GM23338 (cell line): Measurements from ENCODE around the gene CACNA1C. TPM values are rescaled to one million over a fixed set of nuclear protein-coding genes. Genes with fewer than 3 reads are reported as not detected.
A peak's percentile ranks its signal among the peaks of the same experiment; 100 is the strongest.

Experiments used
- ATAC-seq: fragments of 200-7000 bp; cut with Tn5 transposase; 3 replicates; pipeline ENCODE4 v1.9.1; 2020
- DNase-seq: peaks from one replicate; pipeline ENCODE4 v3.0.0-alpha.2; 2015; ENCODE audit warnings: low spot score
- H2AFZ ChIP-seq: fragments of 200-600 bp; sonication (generic); 2 replicates; pipeline ENCODE4 v1.8.0; 2016; ENCODE audit warnings: antibody characterized with exemption, mild to moderate bottlenecking, moderate library complexity
- H3F3A ChIP-seq: fragments of 200-600 bp; sonication (generic); replicated peaks from 2 replicates; pipeline ENCODE4 v1.8.0; 2017; ENCODE audit warnings: antibody characterized with exemption, mixed run types, low read depth
- H3K27ac ChIP-seq: fragments of 200-600 bp; sonication (generic); 2 replicates; pipeline ENCODE4 v1.6.1; 2016; ENCODE audit warnings: low read depth
- H3K27me3 ChIP-seq: fragments of 200-600 bp; sonication (generic); 2 replicates; pipeline ENCODE4 v1.8.0; 2016; ENCODE audit warnings: mild to moderate bottlenecking, mixed run types, moderate library complexity; ENCODE audit not compliant: insufficient read depth
- H3K36me3 ChIP-seq: fragments of 200-600 bp; sonication (generic); 2 replicates; pipeline ENCODE4 v1.8.0; 2016; ENCODE audit warnings: mild to moderate bottlenecking; ENCODE audit not compliant: insufficient read depth
- H3K4me1 ChIP-seq: fragments of 200-600 bp; sonication (generic); 2 replicates; pipeline ENCODE4 v1.8.0; 2016; ENCODE audit warnings: mild to moderate bottlenecking, moderate library complexity; ENCODE audit not compliant: insufficient read depth
- H3K4me2 ChIP-seq: fragments of 200-600 bp; sonication (generic); 2 replicates; pipeline ENCODE4 v1.7.1; 2017; ENCODE audit warnings: mixed run types
- H3K4me3 ChIP-seq: fragments of 200-600 bp; sonication (generic); 2 replicates; pipeline ENCODE4 v1.6.1; 2016; ENCODE audit warnings: mixed run types
- H3K79me2 ChIP-seq: fragments of 200-600 bp; sonication (generic); replicated peaks from 2 replicates; pipeline ENCODE4 v1.8.0; 2017; ENCODE audit warnings: mild to moderate bottlenecking; ENCODE audit not compliant: insufficient read depth
- H3K9me2 ChIP-seq: fragments of 200-600 bp; sonication (generic); 2 replicates; pipeline ENCODE4 v1.8.0; 2017; ENCODE audit not compliant: insufficient read depth
- H4K20me1 ChIP-seq: fragments of 200-600 bp; sonication (generic); replicated peaks from 2 replicates; pipeline ENCODE4 v1.8.0; 2017; ENCODE audit warnings: mild to moderate bottlenecking; ENCODE audit not compliant: insufficient read depth
- H3K27ac Mint-ChIP-seq: 2 replicates; pipeline ENCODE4 v1.8.0; 2020; ENCODE audit warnings: inconsistent platforms, mild to moderate bottlenecking, moderate library complexity, mixed read lengths
- H3K27me3 Mint-ChIP-seq: 3 replicates; pipeline ENCODE4 v1.8.0; 2022; ENCODE audit warnings: low read depth, mild to moderate bottlenecking, moderate library complexity, mixed read lengths, inconsistent platforms; ENCODE audit not compliant: insufficient read depth, poor library complexity
- H3K36me3 Mint-ChIP-seq: 3 replicates; pipeline ENCODE4 v1.8.0; 2021; ENCODE audit warnings: low read depth, mild to moderate bottlenecking, inconsistent platforms, moderate library complexity, mixed read lengths
- H3K4me1 Mint-ChIP-seq: 3 replicates; pipeline ENCODE4 v1.8.0; 2020; ENCODE audit warnings: mild to moderate bottlenecking, inconsistent platforms, mixed read lengths
- H3K4me3 Mint-ChIP-seq: 3 replicates; pipeline ENCODE4 v1.8.0; 2021; ENCODE audit warnings: moderate library complexity, mild to moderate bottlenecking, inconsistent platforms, mixed read lengths
- H3K9me3 Mint-ChIP-seq: 3 replicates; pipeline ENCODE4 v1.8.0; 2020; ENCODE audit warnings: moderate library complexity, mild to moderate bottlenecking, inconsistent platforms, mixed read lengths
- CREB1 ChIP-seq: fragments of 250-450 bp; sonication (Bioruptor Pico); IDR thresholded peaks from 2 replicates; pipeline ENCODE4 v1.5.0; 2020; ENCODE audit warnings: low read depth, mild to moderate bottlenecking, moderate library complexity
- EZH2 ChIP-seq: fragments of 200-600 bp; sonication (generic); IDR thresholded peaks from one replicate; pipeline ENCODE4 v1.8.0; 2017; ENCODE audit warnings: antibody characterized with exemption, mild to moderate bottlenecking, low read depth; ENCODE audit not compliant: unreplicated experiment
- EZH2phosphoT487 ChIP-seq: fragments of 200-600 bp; sonication (generic); IDR thresholded peaks from one replicate; pipeline ENCODE4 v1.8.1; 2018; ENCODE audit warnings: antibody characterized with exemption; ENCODE audit not compliant: unreplicated experiment
- JUNB ChIP-seq: IDR thresholded peaks from one replicate; pipeline ENCODE4 v1.6.1; 2016; ENCODE audit warnings: antibody characterized with exemption; ENCODE audit not compliant: unreplicated experiment
- NANOG ChIP-seq: IDR thresholded peaks from 2 replicates; pipeline ENCODE4 v1.6.1; 2016; ENCODE audit warnings: antibody characterized with exemption, borderline replicate concordance
- POLR2AphosphoS5 ChIP-seq: IDR thresholded peaks from 2 replicates; pipeline ENCODE4 v1.6.1; 2016; ENCODE audit warnings: antibody characterized with exemption, low read depth
- STAT1 ChIP-seq: IDR thresholded peaks from one replicate; pipeline ENCODE4 v1.6.1; 2016; ENCODE audit warnings: antibody characterized with exemption; ENCODE audit not compliant: unreplicated experiment
- ZNF331 ChIP-seq: fragments of 250-450 bp; sonication (Bioruptor Pico); IDR thresholded peaks from 2 replicates; pipeline ENCODE4 v1.5.0; 2020; ENCODE audit warnings: low read depth, mild to moderate bottlenecking, moderate library complexity
- polyA plus RNA-seq: library from polyadenylated mRNA; unstranded; fragments of >200 nt; fragmentation: Nextera tagmentation; extraction: Ambion mirVana; gene quantifications from 2 replicates; pipeline ENCODE4 v1.2.1, GENCODE V29; 2016
- total RNA-seq: library from RNA; depleted of rRNA; stranded (reverse); fragments of >200 nt; shearing (Covaris generic); gene quantifications from 2 replicates; pipeline ENCODE4 v1.2.3, GENCODE V29; 2014
- TF ChIP-seq, protein P1 (sequence below), 2 experiments: fragments of 200-600 bp in 1 of 2; sonication (generic) in 1 of 2; conservative IDR thresholded peaks; 2 replicates each; pipeline versions ENCODE4 v1.5.1 to v1.6.1; 2016 to 2017; ENCODE audit warnings: antibody characterized with exemption in 2 of 2, low read depth in 2 of 2, mild to moderate bottlenecking in 2 of 2, moderate library complexity in 1 of 2
- TF ChIP-seq, protein P2 (sequence below): IDR thresholded peaks from one replicate; pipeline ENCODE4 v1.6.1; 2018; ENCODE audit warnings: antibody characterized with exemption; ENCODE audit not compliant: unreplicated experiment
- TF ChIP-seq, protein P3 (sequence below): fragments of 250-450 bp; sonication (Bioruptor Pico); IDR thresholded peaks from 2 replicates; pipeline ENCODE4 v1.5.0; 2020; ENCODE audit warnings: mild to moderate bottlenecking, moderate library complexity

The CACNA1C gene
- total and polyA plus RNA-seq, 2 experiments from 2014 or later = 0.78 to 2.1 TPM

DNA sequence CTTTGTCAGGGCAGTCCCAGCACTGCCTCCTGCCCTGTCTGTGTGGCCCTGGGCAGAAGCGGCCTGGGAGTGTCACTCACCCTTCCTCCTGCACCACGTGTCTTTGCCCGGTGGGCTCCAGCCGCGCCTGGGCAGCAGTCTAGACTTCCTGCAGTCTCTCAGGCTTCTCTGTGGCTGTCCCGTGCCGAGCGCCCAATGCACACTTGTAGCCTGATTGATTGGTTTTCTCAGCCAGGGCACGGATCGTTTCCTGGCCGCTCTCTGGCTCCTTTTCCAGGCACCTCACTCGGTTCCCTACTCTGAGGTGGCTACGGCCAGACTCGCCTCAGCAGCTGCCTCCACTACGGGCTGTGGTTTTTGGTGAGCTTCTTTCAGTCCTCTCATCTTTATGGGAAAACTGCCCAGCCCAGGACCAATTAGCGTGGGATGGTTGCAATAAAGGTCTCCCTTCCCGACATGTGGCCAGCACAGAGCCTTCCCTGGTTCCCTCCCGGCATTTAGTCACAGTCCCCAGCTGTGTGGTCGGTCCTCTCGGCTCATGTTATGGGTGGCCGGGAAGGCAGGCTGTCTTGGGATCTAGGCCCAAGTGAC lies 133.1 kb downstream of the CACNA1C start (continued):
- TF ChIP-seq, protein P1, sequence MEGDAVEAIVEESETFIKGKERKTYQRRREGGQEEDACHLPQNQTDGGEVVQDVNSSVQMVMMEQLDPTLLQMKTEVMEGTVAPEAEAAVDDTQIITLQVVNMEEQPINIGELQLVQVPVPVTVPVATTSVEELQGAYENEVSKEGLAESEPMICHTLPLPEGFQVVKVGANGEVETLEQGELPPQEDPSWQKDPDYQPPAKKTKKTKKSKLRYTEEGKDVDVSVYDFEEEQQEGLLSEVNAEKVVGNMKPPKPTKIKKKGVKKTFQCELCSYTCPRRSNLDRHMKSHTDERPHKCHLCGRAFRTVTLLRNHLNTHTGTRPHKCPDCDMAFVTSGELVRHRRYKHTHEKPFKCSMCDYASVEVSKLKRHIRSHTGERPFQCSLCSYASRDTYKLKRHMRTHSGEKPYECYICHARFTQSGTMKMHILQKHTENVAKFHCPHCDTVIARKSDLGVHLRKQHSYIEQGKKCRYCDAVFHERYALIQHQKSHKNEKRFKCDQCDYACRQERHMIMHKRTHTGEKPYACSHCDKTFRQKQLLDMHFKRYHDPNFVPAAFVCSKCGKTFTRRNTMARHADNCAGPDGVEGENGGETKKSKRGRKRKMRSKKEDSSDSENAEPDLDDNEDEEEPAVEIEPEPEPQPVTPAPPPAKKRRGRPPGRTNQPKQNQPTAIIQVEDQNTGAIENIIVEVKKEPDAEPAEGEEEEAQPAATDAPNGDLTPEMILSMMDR (conservative IDR thresholded peaks at IDR 0.05; ENCODE audit: low read depth in 2 of 2) = no peak
- TF ChIP-seq EZH2phosphoT487 (no peak), POLR2AphosphoS5 (no peak), NANOG (no peak), CREB1 (CRISPR knock-in tag) (no peak)

DNA sequence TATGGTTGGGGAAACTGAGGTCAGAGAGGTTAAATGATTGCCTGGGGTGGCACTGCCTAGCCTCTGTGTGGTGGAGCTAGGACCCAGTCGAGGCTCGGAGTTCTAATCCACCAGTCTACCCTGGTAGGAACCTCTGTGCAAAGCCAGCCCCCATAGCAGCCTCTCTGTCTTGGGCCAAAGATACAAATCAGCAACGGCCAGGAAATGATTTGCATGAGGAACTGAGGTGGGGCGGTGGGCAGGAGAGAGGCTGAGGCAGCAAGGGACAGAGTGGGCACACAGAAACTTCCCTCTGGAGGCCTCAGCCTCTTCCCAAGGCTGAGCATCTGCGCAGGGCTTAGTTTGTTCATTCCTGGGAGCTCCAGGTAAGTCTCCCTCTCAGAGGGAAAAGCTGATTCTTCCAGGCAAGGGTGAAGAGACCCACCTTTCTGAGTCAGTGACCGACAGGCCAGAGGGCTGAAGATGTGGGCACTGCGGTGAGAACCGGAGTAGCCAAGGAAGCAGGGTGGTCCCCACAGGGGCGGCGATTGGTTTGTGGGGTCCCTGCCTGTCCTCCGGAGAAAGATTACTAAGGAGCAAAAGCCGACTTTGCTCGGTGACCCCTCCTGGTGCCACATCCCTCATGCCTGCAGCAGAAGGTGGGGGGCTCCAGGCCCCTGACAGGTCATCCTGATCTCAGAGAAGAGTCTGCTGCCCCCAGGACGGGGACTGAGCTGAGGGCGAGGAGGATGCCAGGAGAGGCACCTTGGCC lies 134.6 kb downstream of the CACNA1C start:
- peaks cover 31% of the 10 kb centered on the region for H3K4me1 ChIP-seq
- H3K9me2 ChIP-seq = no peaks in the 10 kb centered on the region
- H3F3A ChIP-seq = peaks cover 11% of the 10 kb centered on the region; the same call in 1 of the 2 replicates
- H3K79me2 ChIP-seq = no peaks in the 10 kb centered on the region
- no peaks in the 10 kb centered on the region for H3K36me3 ChIP-seq
- Mint-ChIP-seq H3K27ac (peak overlapping the region; percentile 58; the same call in 1 of the 2 replicates), H3K4me3 (no peak overlapping the region), H3K9me3 (no peaks in the 10 kb centered on the region), H3K4me1 (peaks cover 58% of the 10 kb centered on the region), H3K27me3 (peaks cover 8% of the 10 kb centered on the region), H3K36me3 (no peaks in the 10 kb centered on the region)
- no peak overlapping the region for H3K4me3 ChIP-seq
- no peak overlapping the region for H3K27ac ChIP-seq
- H4K20me1 ChIP-seq = no peaks in the 10 kb centered on the region
- ATAC-seq = no peak
- H3K4me2 ChIP-seq = no peak overlapping the region
- H3K27me3 ChIP-seq = no peaks in the 10 kb centered on the region
- H2AFZ ChIP-seq = no peak overlapping the region
- TF ChIP-seq EZH2 (no peak), STAT1 (no peak), JUNB (no peak), ZNF331 (CRISPR knock-in tag) (no peak), POLR2AphosphoS5 (no peak), CREB1 (CRISPR knock-in tag) (no peak)
- TF ChIP-seq, protein P2, sequence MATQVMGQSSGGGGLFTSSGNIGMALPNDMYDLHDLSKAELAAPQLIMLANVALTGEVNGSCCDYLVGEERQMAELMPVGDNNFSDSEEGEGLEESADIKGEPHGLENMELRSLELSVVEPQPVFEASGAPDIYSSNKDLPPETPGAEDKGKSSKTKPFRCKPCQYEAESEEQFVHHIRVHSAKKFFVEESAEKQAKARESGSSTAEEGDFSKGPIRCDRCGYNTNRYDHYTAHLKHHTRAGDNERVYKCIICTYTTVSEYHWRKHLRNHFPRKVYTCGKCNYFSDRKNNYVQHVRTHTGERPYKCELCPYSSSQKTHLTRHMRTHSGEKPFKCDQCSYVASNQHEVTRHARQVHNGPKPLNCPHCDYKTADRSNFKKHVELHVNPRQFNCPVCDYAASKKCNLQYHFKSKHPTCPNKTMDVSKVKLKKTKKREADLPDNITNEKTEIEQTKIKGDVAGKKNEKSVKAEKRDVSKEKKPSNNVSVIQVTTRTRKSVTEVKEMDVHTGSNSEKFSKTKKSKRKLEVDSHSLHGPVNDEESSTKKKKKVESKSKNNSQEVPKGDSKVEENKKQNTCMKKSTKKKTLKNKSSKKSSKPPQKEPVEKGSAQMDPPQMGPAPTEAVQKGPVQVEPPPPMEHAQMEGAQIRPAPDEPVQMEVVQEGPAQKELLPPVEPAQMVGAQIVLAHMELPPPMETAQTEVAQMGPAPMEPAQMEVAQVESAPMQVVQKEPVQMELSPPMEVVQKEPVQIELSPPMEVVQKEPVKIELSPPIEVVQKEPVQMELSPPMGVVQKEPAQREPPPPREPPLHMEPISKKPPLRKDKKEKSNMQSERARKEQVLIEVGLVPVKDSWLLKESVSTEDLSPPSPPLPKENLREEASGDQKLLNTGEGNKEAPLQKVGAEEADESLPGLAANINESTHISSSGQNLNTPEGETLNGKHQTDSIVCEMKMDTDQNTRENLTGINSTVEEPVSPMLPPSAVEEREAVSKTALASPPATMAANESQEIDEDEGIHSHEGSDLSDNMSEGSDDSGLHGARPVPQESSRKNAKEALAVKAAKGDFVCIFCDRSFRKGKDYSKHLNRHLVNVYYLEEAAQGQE = no peak
- TF ChIP-seq, protein P3, sequence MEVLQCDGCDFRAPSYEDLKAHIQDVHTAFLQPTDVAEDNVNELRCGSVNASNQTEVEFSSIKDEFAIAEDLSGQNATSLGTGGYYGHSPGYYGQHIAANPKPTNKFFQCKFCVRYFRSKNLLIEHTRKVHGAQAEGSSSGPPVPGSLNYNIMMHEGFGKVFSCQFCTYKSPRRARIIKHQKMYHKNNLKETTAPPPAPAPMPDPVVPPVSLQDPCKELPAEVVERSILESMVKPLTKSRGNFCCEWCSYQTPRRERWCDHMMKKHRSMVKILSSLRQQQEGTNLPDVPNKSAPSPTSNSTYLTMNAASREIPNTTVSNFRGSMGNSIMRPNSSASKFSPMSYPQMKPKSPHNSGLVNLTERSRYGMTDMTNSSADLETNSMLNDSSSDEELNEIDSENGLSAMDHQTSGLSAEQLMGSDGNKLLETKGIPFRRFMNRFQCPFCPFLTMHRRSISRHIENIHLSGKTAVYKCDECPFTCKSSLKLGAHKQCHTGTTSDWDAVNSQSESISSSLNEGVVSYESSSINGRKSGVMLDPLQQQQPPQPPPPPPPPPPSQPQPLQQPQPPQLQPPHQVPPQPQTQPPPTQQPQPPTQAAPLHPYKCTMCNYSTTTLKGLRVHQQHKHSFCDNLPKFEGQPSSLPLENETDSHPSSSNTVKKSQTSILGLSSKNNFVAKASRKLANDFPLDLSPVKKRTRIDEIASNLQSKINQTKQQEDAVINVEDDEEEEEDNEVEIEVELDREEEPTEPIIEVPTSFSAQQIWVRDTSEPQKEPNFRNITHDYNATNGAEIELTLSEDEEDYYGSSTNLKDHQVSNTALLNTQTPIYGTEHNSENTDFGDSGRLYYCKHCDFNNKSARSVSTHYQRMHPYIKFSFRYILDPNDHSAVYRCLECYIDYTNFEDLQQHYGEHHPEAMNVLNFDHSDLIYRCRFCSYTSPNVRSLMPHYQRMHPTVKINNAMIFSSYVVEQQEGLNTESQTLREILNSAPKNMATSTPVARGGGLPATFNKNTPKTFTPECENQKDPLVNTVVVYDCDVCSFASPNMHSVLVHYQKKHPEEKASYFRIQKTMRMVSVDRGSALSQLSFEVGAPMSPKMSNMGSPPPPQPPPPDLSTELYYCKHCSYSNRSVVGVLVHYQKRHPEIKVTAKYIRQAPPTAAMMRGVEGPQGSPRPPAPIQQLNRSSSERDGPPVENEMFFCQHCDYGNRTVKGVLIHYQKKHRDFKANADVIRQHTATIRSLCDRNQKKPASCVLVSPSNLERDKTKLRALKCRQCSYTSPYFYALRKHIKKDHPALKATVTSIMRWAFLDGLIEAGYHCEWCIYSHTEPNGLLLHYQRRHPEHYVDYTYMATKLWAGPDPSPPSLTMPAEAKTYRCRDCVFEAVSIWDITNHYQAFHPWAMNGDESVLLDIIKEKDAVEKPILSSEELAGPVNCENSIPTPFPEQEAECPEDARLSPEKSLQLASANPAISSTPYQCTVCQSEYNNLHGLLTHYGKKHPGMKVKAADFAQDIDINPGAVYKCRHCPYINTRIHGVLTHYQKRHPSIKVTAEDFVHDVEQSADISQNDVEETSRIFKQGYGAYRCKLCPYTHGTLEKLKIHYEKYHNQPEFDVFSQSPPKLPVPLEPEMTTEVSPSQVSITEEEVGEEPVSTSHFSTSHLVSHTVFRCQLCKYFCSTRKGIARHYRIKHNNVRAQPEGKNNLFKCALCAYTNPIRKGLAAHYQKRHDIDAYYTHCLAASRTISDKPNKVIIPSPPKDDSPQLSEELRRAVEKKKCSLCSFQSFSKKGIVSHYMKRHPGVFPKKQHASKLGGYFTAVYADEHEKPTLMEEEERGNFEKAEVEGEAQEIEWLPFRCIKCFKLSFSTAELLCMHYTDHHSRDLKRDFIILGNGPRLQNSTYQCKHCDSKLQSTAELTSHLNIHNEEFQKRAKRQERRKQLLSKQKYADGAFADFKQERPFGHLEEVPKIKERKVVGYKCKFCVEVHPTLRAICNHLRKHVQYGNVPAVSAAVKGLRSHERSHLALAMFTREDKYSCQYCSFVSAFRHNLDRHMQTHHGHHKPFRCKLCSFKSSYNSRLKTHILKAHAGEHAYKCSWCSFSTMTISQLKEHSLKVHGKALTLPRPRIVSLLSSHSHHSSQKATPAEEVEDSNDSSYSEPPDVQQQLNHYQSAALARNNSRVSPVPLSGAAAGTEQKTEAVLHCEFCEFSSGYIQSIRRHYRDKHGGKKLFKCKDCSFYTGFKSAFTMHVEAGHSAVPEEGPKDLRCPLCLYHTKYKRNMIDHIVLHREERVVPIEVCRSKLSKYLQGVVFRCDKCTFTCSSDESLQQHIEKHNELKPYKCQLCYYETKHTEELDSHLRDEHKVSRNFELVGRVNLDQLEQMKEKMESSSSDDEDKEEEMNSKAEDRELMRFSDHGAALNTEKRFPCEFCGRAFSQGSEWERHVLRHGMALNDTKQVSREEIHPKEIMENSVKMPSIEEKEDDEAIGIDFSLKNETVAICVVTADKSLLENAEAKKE (CRISPR knock-in tag) = no peak
- no peak for DNase-seq
